GM19467 (cell line): ENCODE results near the gene CITED2.
A peak's percentile ranks its signal among the peaks of the same experiment; 100 is the strongest.

Source experiments
- ATAC-seq: cut with Tn5 transposase; IDR thresholded peaks from one replicate; pipeline ENCODE4 v1.9.1; 2021; ENCODE audit warnings: mild to moderate bottlenecking, moderate library complexity; ENCODE audit not compliant: unreplicated experiment

Gene CITED2

DNA sequence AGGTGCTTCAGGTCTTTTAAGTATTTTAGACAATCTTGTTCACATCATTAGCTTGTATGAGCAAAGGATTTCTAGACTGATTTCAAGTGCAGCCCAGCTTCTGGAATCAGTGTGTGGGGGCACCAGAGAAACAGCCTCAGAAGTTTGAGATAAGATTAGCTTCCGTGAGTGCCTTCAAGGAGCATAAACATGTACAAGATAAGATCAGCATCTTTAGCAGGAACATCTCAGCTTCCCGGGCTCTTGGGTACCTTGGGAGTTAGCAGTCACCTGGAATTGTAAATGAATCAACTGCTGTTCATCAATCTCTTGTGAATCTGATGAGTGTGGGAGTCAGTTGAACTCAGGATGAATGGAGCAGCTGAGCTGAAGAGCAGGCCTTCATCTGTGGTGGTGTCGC, 12.0 kb upstream of the CITED2 start:
- no peak for ATAC-seq

DNA sequence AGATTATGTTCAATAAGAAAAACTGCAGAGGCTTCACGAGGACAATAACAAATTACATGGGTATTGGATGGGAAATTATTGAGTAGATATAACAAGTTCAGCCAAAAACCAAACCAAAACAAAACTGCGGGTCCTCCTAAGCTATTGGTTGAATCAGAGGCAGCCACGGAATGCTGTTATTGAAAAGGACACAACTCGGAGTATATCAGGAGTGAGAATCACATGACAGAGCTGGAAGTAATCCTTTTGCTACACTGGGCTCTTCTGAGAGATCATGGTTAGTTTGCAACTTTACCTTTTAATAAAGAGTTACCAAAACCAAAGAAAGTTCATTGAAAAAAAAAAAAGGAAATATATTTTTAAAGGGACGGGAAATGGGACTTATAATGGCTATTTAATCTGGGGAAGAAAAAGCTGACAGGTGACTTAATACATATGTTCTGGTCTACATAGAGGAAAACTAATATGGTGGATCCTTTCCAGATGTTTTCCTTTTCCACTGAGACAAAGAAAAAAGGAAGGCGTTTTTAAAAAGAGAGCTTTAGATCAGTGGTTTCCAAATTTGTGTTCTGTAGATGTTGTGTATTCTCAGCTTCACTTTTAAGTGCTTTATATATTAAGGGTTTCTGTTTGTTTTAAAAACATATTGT, 6.9 kb upstream of the CITED2 start:
- ATAC-seq, result no peak

DNA sequence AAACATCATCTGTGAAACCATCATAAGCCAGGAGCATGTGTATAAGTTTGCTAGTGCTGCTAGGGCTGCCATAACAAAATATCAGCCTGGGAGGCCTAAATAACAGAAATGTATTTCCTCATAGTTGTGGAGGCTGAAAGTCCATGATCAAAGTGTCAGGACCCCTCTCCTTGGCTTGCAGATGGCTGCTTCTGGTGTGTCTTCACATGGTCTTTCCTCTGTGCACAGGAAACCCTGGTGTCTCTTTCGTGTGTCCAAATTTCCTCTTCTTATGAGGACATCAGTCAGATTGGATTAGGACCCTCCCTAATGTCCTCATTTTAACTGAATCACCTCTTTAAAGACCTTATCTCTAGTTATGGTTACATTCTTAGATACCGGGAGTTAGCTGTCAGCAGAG, 6.2 kb upstream of the CITED2 start:
- no peak for ATAC-seq

DNA sequence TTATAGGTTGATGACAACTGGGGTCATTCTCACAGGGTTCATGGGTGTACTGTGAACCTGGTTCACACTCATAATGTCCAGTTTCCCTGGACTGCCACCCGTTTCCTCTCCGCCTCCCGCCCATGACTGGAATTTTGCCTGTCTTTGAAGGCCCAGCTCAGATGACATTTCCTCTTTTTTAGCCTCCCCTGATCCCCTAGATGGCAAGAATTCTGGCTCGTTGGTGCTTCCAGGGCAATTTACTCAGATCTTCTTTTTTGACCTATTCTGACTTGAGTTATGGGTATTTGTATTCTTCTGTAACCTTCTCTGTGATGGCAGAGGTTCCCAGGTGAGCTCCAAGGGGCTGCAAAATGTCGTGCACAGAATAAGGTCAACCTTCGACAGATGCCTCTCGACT, 5.7 kb upstream of the CITED2 start:
- ATAC-seq, result no peak

DNA sequence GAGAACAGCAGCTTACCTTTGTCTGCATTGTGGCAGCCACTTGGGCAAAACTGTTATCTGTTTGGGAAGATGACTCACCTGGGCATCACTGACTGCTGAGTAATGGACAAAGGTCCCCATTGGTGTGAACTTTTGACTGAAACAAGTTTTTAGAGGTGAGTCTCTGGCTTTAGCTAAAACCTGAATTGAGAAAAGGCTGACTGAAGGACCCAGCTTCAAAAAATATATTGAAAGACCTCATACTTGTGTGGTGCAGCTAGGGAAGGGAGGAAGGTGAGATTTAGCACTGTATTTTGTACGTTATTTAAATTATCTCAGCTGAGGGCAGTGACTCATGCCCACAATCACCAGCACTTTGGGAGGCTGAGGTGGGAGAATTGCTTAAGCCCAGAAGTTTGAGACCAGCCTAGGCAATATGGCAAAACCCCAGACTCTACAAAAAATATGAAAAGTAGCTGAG, 4.5 kb upstream of the CITED2 start:
- no peak for ATAC-seq

DNA sequence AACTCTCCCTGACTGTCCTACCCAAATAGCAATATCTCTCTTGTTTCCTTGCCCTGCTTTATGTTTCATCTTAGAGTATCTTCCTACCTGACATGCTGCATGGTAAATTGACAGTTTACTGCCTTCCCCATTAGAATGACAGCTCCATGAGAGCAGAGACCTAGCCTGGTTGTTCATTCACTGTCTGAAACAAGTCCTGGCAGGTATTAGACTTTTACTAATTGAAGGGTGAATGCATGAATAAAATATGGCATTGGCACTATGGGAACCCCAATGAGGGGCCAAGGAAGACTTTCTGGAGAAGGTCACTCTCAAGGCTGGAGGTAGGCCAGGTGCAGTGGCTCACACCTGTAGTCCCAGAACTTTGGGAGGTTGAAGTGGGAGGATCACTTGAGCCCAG, 3.8 kb upstream of the CITED2 start:
- no peak for ATAC-seq

DNA sequence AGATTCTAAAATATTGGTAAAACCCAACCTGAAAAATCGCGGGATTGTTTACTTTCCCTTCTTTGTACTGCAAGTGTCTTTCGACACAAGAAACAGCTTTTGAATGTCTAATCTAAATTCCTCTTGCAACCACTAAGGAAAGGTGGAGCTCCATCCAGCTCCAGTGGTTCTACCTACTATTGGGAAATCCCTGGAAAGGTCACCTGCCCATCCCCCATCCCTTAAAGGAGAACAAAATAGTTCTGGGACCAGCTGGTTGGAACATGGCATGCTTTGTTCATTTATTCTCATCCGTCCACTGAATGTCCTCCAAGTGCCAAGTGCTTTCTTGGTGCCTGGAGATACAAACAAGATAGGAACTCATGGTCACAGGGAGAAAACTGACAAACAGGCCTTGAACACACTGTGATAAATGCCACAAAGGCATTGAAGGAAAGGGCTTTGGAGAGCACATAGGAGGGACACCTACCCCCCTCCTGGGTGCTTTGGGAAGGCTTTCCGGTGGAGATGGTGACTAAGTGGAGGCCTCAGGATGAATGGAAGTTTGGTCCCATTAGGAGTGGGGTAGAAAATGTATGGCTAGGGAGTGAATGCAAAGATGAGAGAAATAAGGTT, 2.3 kb upstream of the CITED2 start:
- ATAC-seq, result no peak

DNA sequence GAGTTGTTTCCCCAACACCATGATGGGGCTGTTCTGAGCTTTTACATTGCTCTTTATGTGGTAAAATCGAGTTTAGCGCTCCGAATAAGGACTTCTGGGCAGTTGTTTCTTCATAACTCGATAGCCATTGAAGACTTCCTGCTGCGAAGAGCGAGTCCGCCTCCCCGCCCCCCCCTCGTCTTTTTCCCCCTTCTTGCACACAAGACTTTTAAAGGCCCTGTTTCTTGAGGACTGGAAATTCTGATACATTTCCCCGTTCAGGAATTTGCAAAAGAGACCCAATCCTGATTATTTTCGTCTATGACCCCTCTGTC, 1.5 kb upstream of the CITED2 start:
- ATAC-seq, result no peak

DNA sequence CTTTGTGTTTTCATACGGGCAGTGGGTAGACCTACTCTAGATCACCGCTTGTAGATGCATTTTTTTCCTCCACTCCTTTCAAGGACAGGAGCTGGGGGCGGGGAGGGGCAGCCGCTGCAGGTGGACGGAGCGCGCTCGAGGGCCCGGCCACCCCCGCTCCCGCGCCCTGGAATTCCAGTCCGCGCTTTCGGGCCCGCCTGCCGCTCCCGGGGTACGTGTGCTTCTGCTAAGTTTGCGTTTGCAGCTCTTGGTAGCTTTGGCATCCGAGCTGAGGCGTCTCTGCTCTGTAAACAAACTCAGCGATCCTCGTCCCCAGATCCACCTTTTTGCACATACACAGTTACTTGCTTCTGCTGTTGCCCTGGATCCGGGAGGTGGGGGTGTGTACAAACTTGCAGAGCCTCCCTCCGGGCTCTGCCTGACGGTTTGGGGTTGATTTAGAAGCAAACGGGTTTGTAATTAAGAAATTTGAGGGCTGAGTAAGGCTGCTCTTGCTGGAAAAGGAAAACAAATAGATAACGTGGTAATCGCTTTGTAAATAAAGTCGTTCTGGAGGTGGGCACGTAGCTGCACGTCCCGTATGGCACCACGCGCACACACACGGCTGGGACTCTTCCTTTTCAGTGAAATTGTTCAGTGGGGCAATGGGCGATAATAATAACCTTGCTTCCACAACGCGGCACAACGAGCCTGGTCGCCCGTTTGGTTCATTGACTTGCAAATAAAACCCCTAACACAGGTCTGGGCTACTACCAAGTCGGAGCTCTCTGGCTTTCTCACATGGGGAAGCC, 973 bp upstream of the CITED2 start:
- ATAC-seq, result peak; percentile 51

DNA sequence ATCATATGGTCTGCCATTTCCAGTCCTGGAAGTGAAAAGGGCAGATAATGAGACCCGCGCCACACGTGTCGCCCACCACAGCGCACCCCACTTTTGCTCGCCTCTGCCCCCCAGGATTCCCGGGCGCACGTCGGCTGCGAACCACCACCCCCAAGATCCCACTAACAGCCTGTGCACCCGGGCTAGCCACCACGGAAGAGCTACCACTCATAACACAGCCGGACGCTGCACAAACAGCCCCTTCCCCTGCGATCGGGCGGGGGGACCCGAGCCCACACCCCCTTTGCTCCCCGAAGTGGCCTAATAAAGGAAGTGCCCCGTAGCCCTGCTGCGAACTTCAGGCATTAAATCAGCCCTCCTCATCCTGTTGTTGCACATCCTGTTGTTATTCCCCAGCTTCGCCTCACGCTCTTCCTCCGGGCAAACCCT, 506 bp downstream of the CITED2 start:
- ATAC-seq, result no peak

DNA sequence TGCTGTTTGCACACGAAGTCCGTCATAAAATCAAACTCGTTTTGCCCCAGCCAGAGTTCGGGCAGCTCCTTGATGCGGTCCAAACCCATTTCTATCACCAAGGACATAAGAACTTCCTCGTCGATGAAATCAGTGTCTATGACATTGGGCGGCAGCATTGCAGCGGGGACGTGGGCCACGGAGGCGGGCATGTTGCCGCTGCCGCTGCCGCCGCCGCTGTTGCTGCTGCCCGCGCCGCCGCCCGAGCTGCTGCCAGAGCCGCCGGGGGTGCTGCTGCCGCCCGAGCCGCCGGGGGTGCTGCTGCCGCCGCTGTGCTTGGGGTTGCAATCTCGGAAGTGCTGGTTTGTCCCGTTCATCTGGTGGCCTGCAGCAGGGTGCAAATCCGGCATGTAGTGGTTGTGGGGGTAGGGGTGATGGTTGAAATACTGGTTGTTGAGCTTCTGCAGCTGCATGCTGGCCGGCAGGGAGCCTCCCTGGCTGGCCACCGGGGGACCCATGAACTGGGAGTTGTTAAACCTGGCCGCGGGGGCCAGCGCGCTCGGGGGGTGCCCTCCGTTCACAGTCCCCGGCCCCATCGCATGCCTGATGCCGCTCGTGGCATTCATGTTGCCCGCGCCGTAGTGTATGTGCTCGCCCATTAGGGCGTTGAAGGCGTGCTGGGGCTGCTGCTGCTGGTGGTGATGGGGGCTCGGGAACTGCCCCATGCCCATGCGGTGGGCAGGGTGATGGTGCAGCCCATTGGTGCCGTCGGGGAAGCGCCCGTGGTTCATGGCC, 1.1 kb downstream of the CITED2 start:
- ATAC-seq, result peak; percentile 23

DNA sequence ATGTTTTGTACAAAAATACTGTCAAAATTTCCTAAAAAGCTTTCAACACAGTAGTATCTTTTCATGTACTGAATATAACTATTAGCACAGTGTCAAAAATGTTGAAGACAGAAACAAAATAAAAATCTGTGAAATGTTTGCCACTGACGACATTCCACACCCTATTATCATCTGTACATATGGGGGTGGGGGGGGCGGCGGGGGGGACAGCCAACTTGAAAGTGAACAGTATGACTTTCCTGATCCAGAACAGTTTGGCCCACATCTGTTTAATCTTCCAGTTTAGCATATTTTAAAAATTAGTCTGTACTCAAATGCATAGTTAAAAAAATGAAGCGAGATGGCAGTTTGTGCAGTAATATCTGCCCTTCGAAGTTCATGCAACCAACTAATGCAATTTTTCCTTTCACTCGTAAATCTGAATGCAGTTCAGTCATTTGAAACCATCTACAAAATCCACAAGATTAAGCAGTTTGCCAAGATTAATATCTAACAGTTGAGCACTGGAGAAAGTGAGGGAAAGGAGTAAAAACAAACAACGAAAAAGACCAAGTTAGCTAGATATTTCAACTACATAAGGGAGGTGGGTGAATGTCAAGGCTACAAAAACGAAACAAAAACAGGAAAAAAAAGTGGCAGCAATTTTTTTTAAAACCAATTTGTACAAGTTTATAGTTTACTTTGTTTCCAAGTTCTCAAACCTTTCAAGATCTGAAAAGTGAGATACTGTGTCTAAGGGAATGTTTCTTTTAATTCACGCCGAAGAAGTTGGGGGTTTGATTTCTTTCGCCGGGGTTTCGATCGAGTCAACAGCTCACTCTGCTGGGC, 1.9 kb downstream of the CITED2 start:
- ATAC-seq, result no peak

DNA sequence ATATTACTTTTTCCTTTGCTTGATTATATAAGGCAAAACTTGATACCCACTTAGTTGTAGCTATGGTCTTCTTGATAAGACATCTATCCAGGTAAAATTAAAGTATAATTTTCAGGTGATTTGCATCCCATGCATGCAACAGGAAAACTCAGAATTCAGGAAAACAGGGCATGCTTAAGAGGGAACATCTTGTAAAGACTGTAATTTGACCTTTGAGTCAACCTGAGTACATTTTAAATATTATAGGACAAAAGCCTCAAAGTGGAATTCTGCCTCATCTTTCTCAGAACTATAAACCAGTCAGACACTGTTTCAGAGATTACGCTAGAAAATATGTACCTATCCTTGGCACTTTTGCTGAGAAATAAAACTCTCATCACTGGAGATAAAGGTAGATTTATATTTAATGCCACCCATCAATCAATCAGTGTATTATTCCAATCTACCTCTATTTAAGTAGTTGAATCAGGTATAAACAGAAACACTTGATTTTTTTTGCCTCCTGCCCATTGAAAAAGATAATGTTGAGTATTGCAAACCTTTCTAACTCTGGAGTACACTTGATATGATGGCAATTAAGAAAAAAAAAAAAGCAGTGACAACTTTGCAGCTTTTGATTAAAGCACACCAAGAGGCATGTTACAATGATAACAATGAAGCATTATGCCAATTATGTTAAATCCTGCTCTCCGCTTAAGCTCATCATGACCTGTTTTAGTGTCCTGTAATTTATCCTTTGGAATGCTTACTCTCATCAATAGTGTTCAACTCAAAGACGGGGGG, 2.8 kb downstream of the CITED2 start:
- ATAC-seq, result no peak

DNA sequence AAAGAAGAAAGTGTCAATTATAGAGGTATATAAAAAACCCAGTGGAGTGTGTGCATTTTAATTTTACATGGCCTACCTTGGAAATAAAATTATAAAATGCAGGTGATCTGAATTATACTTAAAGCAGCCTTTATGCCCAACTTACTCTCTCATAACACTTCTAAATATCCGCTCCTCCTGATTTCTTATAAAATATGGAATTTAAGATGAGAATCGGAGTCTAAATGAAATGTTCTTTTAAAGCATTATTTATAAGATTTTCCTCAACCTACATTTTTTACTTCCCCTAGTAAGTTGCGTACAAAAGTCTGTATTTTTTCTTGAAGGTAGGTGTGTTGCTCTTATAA, 3.5 kb downstream of the CITED2 start:
- no peak for ATAC-seq

DNA sequence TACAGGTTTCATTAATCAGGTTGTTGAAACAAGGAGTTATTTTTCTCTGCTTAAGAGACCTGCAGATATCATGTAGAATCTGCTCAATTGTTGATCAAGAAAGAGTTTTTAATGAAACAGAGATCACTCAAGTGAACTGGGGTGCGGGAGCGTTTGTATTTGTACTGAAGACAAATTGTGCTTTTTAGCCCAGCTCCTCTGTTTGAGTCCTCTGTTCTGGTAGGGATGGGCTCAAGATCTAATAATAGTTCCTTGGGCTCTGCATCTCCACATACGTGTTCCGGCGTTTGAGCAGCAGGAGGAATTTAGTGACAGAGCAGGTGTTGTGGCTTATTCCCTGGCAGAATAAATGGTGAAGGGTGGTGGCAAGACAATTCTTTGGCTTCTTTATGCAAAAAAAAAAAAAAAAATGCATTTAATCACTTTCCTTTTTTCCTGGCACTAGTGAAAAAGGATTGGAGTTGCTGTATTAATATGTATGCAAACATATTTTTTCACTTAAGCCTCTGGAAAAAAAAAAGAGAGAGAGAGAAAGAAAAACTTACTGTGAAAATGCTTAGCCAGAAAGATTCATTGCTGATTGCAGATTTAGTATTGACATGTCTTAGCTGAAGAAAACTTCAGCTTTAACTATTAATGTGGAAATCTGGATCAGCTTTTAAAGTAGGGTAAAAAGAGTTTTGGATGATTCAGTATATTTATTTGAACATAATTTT, 4.0 kb downstream of the CITED2 start:
- no peak for ATAC-seq

DNA sequence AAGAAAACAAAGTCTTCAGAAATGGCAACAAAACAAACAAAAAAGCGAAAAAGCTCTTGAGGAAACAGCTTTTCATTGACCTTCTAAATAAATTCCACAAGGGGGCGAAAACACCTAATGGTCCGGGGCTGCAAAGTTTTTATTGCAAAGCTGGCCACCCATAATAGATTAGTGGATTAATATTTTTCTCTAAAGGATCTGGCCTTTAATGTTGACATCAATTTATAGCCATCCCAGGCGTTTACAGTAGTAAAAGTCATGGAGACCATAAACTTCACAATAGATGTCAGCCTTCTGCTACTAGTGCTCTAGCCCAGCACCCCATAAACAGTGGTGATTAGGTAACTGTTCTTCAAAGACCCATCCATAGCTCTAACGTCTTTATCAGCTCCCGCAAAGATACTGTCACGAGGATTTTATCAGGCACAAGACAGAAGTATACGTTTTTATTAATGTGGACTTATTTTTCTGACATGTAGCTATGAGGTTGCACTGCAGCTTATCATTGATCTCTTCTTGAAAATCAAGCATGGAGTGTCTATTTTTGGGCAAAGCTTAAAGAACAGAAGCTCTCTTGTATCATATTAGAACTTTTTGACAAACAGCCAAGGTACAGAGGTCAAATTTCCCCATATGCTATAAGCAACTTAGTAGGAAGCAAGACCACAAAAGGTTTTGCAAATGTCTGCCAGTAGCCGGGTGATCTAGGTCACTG, 4.7 kb downstream of the CITED2 start:
- no peak for ATAC-seq

DNA sequence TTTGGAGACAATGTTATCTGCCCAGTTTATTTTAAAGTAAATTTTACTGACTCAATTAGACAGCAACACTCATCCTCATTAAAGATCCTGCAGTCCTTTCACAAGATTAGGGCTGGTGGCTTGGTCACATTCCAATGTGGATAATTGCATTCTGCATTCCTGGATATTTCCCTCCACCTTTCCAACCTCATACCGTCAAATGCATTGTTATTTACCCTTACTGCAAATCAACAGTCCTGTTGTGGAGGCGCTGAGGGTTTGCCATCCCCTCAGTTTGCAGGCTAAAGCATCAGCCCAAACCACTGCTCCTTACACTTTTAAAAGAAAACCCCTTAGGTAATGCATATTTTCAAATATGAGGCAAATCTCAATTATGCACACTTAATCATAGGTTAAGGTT, 5.4 kb downstream of the CITED2 start:
- ATAC-seq, result no peak

DNA sequence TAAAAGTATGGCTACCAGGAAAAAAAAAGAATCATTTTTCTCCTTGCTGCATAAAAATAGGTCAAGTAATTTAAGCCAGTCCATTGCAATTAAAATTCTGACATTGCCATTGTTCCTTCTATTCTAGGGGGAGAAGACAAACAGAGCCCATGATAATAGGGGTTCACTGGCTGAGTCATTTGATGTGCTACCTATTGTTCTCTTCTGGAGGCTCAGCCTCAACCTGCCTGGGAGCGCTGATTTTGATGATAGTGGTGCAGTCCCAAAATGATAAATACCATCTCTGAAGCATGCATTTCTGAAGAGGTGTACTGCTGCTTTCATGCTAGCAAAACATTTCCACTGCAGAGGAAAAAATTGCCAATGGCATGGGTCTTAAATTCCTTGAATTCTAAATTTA, 5.8 kb downstream of the CITED2 start:
- no peak for ATAC-seq
